DMS53 (cell line): Measurements from ENCODE around the gene CEACAM5.

ENCODE experiments used
- DNase-seq: peaks from one replicate; lab custom pipeline; 2025; lab: John Stamatoyannopoulos, UW

The CEACAM5 gene

DNA sequence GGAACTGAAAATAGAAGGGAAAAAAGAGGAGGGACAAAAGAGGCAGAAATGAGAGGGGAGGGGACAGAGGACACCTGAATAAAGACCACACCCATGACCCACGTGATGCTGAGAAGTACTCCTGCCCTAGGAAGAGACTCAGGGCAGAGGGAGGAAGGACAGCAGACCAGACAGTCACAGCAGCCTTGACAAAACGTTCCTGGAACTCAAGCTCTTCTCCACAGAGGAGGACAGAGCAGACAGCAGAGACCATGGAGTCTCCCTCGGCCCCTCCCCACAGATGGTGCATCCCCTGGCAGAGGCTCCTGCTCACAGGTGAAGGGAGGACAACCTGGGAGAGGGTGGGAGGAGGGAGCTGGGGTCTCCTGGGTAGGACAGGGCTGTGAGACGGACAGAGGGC lies at the start of gene CEACAM5:
CEACAM5 (plus strand) TSS at position 146 of the 400 bp plus-strand sequence; CDS start at position 252, 106 bp downstream.
- DNase-seq = peak; percentile 29

DNA sequence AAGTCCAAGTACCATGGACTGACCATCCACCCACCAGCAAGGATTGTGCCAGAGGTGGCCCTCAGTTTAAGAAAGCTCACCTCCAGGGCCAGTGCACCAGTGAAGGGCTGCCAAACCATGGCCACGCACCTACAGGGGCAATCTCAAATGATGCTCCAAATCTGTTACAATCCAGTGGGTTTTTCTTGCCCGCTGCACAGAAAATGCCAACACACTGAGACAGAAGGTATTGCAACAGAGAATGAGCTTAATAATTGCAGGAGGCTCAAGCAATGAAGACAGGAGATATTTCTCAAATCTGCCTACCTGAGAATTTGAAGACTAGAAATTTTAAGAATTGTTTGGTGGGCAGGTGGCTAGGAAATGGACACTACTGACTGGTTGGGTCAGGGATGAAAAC lies 42.4 kb upstream of the CEACAM5 start:
- no peak for DNase-seq

DNA sequence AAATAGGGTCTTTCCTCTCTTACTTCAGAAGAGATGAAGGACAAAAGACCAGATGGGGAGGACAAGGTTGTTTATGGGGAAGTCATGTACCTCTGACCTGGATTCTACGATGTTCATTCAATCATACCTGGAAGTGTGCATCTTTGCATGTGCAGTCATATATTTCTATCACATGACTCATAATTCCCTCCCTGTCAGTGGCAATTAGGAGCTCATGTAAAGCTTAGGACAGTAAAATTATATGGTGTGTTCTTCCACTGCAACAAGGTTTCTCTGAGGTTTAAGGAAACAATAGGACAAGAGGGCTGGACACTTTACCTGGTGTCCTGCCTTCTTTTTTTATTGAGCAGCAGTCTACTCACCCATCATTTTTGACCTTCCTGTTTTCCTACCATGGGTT lies 40.1 kb upstream of the CEACAM5 start:
- no peak for DNase-seq

DNA sequence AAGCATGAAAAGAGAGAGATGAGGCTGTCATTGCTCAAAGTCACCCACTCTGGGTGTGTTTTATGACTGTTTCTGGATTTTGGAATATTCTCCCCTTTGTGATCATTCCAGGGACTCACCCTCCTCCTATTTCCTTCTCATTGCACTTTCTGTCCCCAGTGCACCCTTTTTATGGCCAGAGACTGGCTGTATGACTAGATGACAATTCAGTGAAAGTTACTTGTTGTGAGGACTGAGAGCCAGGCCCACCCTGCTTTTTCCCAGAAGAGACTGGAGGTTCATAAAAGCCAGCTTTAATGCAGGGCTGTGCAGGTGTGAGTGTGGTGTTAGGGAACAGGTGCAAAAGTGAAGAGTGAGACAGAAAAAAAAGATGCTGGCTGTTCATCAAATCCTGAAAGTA lies 37.7 kb upstream of the CEACAM5 start:
- no peak for DNase-seq

DNA sequence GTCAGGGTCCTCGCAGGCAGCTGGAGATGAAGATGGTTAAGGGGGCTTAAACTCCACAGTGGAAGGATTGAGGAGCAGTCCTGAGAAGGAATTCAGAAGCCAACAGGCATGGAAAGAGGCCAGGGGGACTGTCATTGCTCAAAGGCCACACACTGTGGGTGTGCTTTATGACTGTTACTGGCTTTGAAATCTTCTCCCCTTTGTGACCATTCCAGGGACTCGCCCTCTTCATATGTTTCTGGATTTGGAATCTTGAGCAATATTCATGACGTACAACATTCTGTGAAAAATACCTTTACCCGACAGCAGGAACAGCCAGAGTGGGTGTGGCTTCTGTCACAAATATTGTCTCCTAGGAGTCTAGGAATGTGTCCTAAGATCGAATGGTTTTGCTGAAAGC lies 36.9 kb upstream of the CEACAM5 start:
- no peak for DNase-seq

DNA sequence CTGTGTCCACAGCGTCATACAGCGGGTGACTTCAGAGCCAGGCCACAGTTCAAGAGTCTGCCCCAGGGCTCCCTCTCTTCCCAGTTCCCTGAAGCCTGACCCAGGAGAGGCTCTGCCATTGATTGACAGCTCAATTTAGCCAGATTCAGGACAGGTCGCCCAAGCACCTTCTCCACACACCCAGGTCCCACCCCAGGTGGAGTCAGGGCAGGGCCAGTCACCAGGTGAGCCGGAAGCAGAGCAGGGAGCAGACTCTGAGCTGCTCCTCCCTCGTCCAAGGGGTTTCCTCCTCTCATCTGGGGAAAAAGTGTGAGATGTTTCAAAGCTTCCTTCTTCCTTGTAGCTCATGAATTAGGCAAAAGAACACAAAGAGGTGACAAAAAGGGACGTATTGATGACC lies 26.0 kb upstream of the CEACAM5 start:
- DNase-seq = no peak

DNA sequence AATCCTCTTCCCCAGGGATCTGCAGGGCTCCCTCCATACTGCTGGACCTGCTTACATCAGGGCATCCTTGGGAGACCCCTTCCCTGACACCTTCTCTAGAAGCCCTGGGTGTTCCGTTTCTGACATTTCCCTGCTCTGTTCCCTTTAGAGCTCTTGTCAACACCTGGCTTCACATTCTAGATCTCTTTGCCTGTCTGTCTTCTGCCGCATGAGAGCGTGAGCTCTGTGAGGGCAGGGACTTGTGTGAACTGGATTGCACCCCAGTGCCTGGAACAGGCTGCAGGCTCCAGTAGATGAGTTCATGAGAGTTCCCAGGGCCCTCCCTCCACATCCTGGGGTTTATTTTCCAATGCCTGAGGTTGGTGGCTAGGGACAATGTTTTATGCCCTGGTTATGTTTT lies 21.0 kb upstream of the CEACAM5 start:
- DNase-seq = no peak

DNA sequence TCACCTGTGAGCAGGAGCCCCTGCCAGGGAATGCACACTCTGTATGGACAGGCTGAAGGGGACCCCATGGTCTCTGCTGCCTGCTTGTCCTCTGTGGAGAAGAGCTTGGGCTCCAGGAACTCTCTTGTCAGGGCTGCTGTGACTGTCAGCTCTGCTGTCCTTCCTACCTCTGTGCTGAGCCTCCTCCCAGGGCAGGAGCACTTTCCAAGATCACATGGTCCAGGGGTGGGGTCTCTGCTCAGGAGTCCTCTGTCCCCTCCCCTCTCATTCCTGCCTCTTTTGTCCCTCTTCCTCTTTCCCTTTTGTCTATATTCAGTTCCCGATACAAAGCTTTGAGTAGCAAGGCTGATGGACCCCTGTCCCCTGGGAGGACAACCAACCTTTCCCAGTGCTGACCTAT lies 20.3 kb upstream of the CEACAM5 start, which contains the start of gene CEACAM7:
CEACAM7 (minus strand) TSS at position 173 of the 400 bp plus-strand sequence; CDS start at position 68, 105 bp downstream.
- DNase-seq = no peak

DNA sequence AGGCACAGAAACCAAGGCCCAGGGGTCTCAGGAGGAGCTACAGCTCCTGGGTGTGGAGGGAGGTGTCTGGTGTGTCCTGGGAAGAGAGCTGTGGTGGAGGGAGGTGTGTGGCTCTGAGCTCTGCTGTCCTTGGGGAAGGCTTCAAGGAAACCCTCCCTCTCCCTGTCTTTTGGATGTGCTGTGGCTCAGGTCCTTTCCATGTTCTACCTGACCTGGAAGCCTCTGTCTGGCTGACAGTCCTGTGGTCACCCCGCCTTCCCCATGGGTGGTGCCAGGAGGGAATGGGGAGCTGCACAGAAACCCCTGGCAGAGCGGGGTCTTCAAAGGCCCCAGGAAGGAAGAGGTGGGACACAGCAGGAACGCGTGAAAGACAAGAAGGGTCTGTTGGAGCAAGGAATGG lies 19.7 kb upstream of the CEACAM5 start:
- DNase-seq = no peak

DNA sequence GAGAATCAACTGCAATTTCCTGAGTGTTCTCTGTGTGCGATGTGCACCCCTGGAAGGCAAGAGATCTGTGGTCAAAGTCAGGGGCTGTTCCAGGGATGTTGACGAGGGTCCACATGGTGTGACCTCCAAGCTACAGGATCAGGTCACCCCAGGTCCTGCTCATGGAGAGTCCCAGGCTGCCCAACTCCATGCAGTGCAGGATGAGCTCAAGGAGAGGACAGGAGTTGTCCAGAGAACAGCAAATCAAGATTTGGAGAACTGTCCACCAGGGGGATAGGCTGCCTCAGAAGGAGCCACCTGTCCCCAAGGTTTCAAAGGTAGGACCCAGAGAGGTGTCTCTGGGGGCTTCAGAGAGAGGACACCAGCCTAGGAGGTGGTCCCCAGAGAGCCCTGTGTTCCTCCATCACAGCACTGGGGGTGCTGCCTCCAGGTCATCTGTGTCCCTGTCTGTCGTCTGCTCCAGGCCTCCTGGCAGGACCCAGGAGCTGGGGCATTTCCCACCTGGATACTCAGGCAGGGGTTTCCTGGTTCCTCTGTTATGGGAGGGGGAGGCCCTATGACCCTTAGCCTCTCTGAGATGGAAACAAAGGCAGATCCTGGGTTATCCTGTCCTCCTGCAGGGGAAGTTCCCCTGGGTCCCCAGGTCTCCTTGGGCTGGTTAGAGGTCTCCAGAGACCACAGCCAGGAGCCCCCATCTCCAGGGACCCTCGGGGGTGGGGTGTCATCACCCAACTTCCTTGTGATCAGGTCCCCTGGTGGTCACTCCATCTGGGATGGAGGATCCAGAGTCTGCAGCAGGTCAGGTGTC lies 18.2 kb upstream of the CEACAM5 start:
- no peak for DNase-seq

DNA sequence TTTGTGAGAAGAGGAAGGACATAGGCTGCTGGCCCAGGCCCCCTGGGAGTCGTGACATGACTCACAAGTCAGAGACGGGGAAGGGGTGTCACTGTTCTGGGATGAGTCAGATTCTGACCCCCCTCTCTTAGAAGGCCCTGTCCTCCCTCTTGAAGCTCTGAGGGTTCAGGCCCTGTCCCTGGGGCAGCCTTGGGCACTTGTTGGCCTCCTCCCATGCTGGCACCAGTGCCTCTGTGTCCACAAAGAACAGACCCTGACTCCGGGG lies 17.7 kb upstream of the CEACAM5 start:
- DNase-seq = no peak

DNA sequence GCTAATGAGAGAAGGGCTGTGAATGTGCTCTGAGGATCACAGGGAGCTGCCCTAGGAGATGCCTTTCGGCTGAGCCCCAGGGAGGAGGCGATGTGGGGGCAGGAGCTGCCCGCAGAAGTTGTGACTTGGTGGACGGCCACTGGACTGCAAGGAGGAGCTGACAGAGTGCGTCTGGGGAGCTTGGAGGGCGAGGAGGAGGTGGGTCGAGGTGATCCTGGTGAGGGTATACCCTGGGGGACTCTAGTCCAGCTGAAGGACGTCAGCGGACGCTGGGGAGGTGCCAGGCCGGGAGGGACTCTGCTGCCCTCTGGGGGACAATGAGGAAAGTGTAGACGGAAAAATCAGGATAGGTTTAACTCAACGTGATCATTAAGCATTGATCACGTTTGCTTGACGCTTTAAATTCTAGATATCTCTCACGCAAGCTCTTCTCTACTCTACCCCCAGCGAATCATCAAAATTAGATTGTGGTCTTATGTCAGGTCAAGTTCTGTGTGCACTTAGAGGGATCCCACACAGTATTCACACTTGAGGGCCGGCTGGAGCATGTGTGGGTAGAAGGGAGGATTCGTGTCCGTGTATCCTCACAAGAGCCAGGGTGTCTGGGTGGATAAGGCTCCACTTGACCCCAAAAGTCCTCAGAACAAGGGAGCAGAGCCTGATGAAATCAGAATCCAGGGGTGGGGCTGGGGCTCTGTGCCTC lies 17.0 kb upstream of the CEACAM5 start:
- DNase-seq = peak; percentile 63

DNA sequence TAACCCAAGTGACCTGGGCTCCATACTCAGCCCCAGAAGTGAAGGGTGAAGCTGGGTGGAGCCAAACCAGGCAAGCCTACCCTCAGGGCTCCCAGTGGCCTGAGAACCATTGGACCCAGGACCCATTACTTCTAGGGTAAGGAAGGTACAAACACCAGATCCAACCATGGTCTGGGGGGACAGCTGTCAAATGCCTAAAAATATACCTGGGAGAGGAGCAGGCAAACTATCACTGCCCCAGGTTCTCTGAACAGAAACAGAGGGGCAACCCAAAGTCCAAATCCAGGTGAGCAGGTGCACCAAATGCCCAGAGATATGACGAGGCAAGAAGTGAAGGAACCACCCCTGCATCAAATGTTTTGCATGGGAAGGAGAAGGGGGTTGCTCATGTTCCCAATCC lies 14.2 kb upstream of the CEACAM5 start:
- DNase-seq = no peak

DNA sequence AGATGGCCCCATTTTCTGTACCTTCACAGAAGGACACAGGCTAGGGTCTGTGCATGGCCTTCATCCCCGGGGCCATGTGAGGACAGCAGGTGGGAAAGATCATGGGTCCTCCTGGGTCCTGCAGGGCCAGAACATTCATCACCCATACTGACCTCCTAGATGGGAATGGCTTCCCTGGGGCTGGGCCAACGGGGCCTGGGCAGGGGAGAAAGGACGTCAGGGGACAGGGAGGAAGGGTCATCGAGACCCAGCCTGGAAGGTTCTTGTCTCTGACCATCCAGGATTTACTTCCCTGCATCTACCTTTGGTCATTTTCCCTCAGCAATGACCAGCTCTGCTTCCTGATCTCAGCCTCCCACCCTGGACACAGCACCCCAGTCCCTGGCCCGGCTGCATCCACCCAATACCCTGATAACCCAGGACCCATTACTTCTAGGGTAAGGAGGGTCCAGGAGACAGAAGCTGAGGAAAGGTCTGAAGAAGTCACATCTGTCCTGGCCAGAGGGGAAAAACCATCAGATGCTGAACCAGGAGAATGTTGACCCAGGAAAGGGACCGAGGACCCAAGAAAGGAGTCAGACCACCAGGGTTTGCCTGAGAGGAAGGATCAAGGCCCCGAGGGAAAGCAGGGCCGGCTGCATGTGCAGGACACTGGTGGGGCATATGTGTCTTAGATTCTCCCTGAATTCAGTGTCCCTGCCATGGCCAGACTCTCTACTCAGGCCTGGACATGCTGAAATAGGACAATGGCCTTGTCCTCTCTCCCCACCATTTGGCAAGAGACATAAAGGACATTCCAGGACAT lies 13.4 kb upstream of the CEACAM5 start:
- DNase-seq = no peak

DNA sequence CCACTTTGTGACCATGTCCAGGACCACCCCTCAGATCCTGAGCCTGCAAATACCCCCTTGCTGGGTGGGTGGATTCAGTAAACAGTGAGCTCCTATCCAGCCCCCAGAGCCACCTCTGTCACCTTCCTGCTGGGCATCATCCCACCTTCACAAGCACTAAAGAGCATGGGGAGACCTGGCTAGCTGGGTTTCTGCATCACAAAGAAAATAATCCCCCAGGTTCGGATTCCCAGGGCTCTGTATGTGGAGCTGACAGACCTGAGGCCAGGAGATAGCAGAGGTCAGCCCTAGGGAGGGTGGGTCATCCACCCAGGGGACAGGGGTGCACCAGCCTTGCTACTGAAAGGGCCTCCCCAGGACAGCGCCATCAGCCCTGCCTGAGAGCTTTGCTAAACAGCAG lies 12.7 kb upstream of the CEACAM5 start:
- DNase-seq = no peak

DNA sequence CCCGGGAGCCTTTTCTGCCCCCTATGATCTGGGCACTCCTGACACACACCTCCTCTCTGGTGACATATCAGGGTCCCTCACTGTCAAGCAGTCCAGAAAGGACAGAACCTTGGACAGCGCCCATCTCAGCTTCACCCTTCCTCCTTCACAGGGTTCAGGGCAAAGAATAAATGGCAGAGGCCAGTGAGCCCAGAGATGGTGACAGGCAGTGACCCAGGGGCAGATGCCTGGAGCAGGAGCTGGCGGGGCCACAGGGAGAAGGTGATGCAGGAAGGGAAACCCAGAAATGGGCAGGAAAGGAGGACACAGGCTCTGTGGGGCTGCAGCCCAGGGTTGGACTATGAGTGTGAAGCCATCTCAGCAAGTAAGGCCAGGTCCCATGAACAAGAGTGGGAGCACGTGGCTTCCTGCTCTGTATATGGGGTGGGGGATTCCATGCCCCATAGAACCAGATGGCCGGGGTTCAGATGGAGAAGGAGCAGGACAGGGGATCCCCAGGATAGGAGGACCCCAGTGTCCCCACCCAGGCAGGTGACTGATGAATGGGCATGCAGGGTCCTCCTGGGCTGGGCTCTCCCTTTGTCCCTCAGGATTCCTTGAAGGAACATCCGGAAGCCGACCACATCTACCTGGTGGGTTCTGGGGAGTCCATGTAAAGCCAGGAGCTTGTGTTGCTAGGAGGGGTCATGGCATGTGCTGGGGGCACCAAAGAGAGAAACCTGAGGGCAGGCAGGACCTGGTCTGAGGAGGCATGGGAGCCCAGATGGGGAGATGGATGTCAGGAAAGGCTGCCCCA lies 11.8 kb upstream of the CEACAM5 start:
- peak; percentile 12 for DNase-seq

DNA sequence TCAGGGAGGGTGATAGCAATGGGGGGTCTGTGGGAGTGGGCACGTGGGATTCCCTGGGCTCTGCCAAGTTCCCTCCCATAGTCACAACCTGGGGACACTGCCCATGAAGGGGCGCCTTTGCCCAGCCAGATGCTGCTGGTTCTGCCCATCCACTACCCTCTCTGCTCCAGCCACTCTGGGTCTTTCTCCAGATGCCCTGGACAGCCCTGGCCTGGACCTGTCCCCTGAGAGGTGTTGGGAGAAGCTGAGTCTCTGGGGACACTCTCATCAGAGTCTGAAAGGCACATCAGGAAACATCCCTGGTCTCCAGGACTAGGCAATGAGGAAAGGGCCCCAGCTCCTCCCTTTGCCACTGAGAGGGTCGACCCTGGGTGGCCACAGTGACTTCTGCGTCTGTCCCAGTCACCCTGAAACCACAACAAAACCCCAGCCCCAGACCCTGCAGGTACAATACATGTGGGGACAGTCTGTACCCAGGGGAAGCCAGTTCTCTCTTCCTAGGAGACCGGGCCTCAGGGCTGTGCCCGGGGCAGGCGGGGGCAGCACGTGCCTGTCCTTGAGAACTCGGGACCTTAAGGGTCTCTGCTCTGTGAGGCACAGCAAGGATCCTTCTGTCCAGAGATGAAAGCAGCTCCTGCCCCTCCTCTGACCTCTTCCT lies 11.1 kb upstream of the CEACAM5 start:
- no peak for DNase-seq

DNA sequence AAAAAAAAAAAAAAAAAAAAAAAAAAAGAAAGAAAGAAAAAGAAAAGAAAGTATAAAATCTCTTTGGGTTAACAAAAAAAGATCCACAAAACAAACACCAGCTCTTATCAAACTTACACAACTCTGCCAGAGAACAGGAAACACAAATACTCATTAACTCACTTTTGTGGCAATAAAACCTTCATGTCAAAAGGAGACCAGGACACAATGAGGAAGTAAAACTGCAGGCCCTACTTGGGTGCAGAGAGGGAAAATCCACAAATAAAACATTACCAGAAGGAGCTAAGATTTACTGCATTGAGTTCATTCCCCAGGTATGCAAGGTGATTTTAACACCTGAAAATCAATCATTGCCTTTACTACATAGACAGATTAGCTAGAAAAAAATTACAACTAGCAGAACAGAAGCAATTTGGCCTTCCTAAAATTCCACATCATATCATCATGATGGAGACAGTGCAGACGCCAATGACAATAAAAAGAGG lies 9.6 kb upstream of the CEACAM5 start:
- peak; percentile 24 for DNase-seq

DNA sequence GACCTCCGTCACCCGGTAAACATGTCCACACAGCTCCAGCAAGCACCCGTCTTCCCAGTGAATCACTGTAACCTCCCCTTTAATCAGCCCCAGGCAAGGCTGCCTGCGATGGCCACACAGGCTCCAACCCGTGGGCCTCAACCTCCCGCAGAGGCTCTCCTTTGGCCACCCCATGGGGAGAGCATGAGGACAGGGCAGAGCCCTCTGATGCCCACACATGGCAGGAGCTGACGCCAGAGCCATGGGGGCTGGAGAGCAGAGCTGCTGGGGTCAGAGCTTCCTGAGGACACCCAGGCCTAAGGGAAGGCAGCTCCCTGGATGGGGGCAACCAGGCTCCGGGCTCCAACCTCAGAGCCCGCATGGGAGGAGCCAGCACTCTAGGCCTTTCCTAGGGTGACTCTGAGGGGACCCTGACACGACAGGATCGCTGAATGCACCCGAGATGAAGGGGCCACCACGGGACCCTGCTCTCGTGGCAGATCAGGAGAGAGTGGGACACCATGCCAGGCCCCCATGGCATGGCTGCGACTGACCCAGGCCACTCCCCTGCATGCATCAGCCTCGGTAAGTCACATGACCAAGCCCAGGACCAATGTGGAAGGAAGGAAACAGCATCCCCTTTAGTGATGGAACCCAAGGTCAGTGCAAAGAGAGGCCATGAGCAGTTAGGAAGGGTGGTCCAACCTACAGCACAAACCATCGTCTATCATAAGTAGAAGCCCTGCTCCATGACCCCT lies 9.0 kb upstream of the CEACAM5 start:
- no peak for DNase-seq

DNA sequence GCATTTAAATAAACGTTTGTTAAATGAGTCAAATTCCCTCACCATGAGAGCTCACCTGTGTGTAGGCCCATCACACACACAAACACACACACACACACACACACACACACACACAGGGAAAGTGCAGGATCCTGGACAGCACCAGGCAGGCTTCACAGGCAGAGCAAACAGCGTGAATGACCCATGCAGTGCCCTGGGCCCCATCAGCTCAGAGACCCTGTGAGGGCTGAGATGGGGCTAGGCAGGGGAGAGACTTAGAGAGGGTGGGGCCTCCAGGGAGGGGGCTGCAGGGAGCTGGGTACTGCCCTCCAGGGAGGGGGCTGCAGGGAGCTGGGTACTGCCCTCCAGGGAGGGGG lies 8.5 kb upstream of the CEACAM5 start:
- DNase-seq = no peak
